NCI-H748 (cell line): ENCODE data around the gene IYD.
"Not testable (repeated sequence)": the region's sequence is repeated elsewhere in the genome, so short reads cannot be mapped to it uniquely, and the experiment has no call there.

Source experiments
- DNase-seq: peaks from one replicate; lab custom pipeline; 2025; ENCODE audit not compliant: unreplicated experiment; lab: John Stamatoyannopoulos, UW

The IYD gene

GRCh38 chr6:150427037-150427602, 58.3 kb downstream of the IYD start:
- DNase-seq: no peak

GRCh38 chr6:150427843-150428242, 59.0 kb downstream of the IYD start:
- DNase-seq: no peak

- DNase-seq: no peak
Observed at GRCh38 chr6:150430815-150431214, 62.0 kb downstream of the IYD start.

- DNase-seq: no peak
Observed at GRCh38 chr6:150435360-150435759, 66.5 kb downstream of the IYD start.

- no peak for DNase-seq
Observed at GRCh38 chr6:150435832-150436231, 67.0 kb downstream of the IYD start.

- DNase-seq: no peak
Observed at GRCh38 chr6:150439373-150439772, 70.6 kb downstream of the IYD start.

GRCh38 chr6:150443621-150444020, 74.8 kb downstream of the IYD start:
- no peak for DNase-seq

- DNase-seq: no peak
Observed at GRCh38 chr6:150444308-150444707, 75.5 kb downstream of the IYD start.

- DNase-seq: no peak
Observed at GRCh38 chr6:150445486-150445885, 76.7 kb downstream of the IYD start.

GRCh38 chr6:150448221-150448620, 79.4 kb downstream of the IYD start:
- DNase-seq: no peak

- DNase-seq: not testable (repeated sequence)
Observed at GRCh38 chr6:150449055-150449454, 80.2 kb downstream of the IYD start.

GRCh38 chr6:150450918-150451317, 82.1 kb downstream of the IYD start:
- DNase-seq: no peak

- no peak for DNase-seq
Observed at GRCh38 chr6:150451807-150452427, 83.1 kb downstream of the IYD start.

GRCh38 chr6:150452428-150453243, 83.8 kb downstream of the IYD start:
- DNase-seq: no peak

- no peak for DNase-seq
Observed at GRCh38 chr6:150453357-150453756, 84.5 kb downstream of the IYD start.
